Measurements from ENCODE around the gene TM9SF1.

GRCh38 chr14:24155100-24155499, 40.1 kb downstream of the TM9SF1 start:
- TF ChIP-seq POLR2A (IDR thresholded peaks at IDR 0.05; ENCODE audit: low read depth) (no peak), CTCF (IDR thresholded peaks at IDR 0.05) (no peak), EP300 (IDR thresholded peaks at IDR 0.05) (no peak)

All from esophagus muscularis mucosa (tissue), 4 donors.